Mucosa of descending colon (tissue), 3 donors: ENCODE data around the gene SPR. TPM values are rescaled to one million over a fixed set of nuclear protein-coding genes. Genes with fewer than 3 reads are reported as not detected.

Source experiments
- ATAC-seq: fragments of 200-7000 bp; cut with Tn5 transposase; one replicate; pipeline ENCODE4 v1.9.1; 2020; ENCODE audit warnings: mild to moderate bottlenecking, moderate library complexity
- DNase-seq, 3 donors: peaks; one replicate each; pipeline ENCODE4 v3.0.0-alpha.2; 2020
- H3K36me3 ChIP-seq: fragments of 200-600 bp; one replicate; pipeline ENCODE4 v1.8.0; 2021; ENCODE audit warnings: low read depth, mild to moderate bottlenecking
- H3K4me1 ChIP-seq: fragments of 200-600 bp; one replicate; pipeline ENCODE4 v1.8.0; 2021; ENCODE audit warnings: low read depth, mild to moderate bottlenecking
- H3K4me3 ChIP-seq: fragments of 200-600 bp; one replicate; pipeline ENCODE4 v1.8.0; 2021; ENCODE audit warnings: mild to moderate bottlenecking
- H3K9me3 ChIP-seq: fragments of 200-600 bp; one replicate; pipeline ENCODE4 v1.8.0; 2021; ENCODE audit warnings: mild to moderate bottlenecking
- CTCF ChIP-seq: fragments of 200-600 bp; IDR thresholded peaks from one replicate; pipeline ENCODE4 v1.8.0; 2022; ENCODE audit warnings: antibody characterized with exemption, mild to moderate bottlenecking
- intact Hi-C, 2 donors: fragments of 100-400 bp; cut with DNase I in 1 of 2; cut with micrococcal nuclease in 1 of 2; formaldehyde crosslinking; loops; one replicate each; pipeline versions ENCODE4 v1.11.0 to v1.11.1; 2022; cut with DNase I, micrococcal nuclease
- long read RNA-seq, 2 donors: library from polyadenylated mRNA; unstranded; transcript quantifications; one replicate each; pipeline ENCODE4 v2.0.0, GENCODE V29; 2019 to 2021
- total RNA-seq, 3 donors: library from RNA; stranded (reverse); fragmentation: NEBNext Ultra II Directional in 2 of 3; extraction: Animal tissue kit (Norgen Biotek cat#: 25700) in 2 of 3; gene quantifications; one replicate each; pipeline versions ENCODE4 v1.2.1 to v1.2.4, GENCODE V29; 2021 to 2023
- donor health status: DM: no; HTN: no; CAD: no; lungs with moderate emphysema.
- donor health status: DM: no; HTN: no; CAD: no.
- donor health status: DM: no; HTN: yes; CAD: no.

The SPR gene
- 10 to 100 TPM; 53.7 to 91.0 (median 60.9) TPM for total RNA-seq
- long read RNA-seq, donor 1, transcript SPR-201 (3 exons, 1,480 nt), result major isoform, 119 of 135 reads
- long read RNA-seq, donor 1, partial matches to known transcripts, result 13 of 135 reads
- long read RNA-seq, donor 1, other reads (novel, unspliced or antisense), result 2 of 135 reads
- long read RNA-seq, donor 2, transcript SPR-201 (3 exons, 1,480 nt), result major isoform, 84 of 98 reads
- long read RNA-seq, donor 2, partial matches to known transcripts, result 10 of 98 reads
- long read RNA-seq, donor 2, other reads (novel, unspliced or antisense), result 2 of 98 reads

GRCh38 chr2:72887032-72887739 is at the start of gene SPR:
TSS of gene SPR (plus strand) at chr2:72887408. CDS start at chr2:72887433, 25 bp downstream.
- intact Hi-C loops, result no loop called here
- peak; percentile 94 for ATAC-seq
- peak; percentile 83 to 92 (median 90) for DNase-seq
- Histone ChIP-seq H3K36me3 (no peaks in the 10 kb centered on the region), H3K4me3 (peak within 1 kb of the TSS; percentile 47), H3K9me3 (no peaks in the 10 kb centered on the region), H3K4me1 (peaks cover 32% of the 10 kb centered on the region)
- TF ChIP-seq CTCF, result no peak

GRCh38 chr2:72840066-72840465 is 47.1 kb upstream of the SPR start:
- no peak for TF ChIP-seq CTCF
- intact Hi-C loops, result no loop called here
- DNase-seq (no peak), ATAC-seq (no peak)
- Histone ChIP-seq H3K36me3 (no peaks in the 10 kb centered on the region), H3K9me3 (no peaks in the 10 kb centered on the region), H3K4me3 (no peak overlapping the region), H3K4me1 (no peaks in the 10 kb centered on the region)

- Histone ChIP-seq H3K4me3 (no peak overlapping the region), H3K9me3 (no peaks in the 10 kb centered on the region), H3K36me3 (no peaks in the 10 kb centered on the region), H3K4me1 (no peaks in the 10 kb centered on the region)
- DNase-seq (no peak), ATAC-seq (no peak)
- no peak for TF ChIP-seq CTCF
- intact Hi-C loops, result no loop called here
These were observed 45.6 kb upstream of the SPR start for GRCh38 chr2:72841462-72842125.

GRCh38 chr2:72843301-72843700 is 43.9 kb upstream of the SPR start:
- Histone ChIP-seq H3K4me1 (no peaks in the 10 kb centered on the region), H3K36me3 (no peaks in the 10 kb centered on the region), H3K4me3 (no peak overlapping the region), H3K9me3 (no peaks in the 10 kb centered on the region)
- ATAC-seq, result no peak
- no peak for TF ChIP-seq CTCF
- intact Hi-C loops, result no loop called here
- no peak for DNase-seq

- no peaks in the 10 kb centered on the region for H3K4me1 ChIP-seq
- ATAC-seq (no peak), DNase-seq (no peak)
- intact Hi-C loops, result no loop called here
- no peaks in the 10 kb centered on the region for H3K9me3 ChIP-seq
- TF ChIP-seq CTCF, result no peak
- no peak overlapping the region for H3K4me3 ChIP-seq
- H3K36me3 ChIP-seq, result no peaks in the 10 kb centered on the region
These were observed 40.8 kb upstream of the SPR start for GRCh38 chr2:72846171-72847095.
